Adipocyte (in vitro differentiated cells): Measurements from ENCODE around the gene MAP3K20.
A peak's percentile ranks its signal among the peaks of the same experiment; 100 is the strongest.

Source experiments
- DNase-seq: peaks from one replicate; pipeline ENCODE4 v3.0.0-alpha.2; 2015; ENCODE audit warnings: low read depth
- H3K27me3 ChIP-seq: replicated peaks from 2 replicates; pipeline ENCODE4 v1.7.0; 2013; ENCODE audit warnings: mild to moderate bottlenecking, low read length, moderate library complexity; ENCODE audit not compliant: control insufficient read depth, insufficient read depth
- H3K36me3 ChIP-seq: 2 replicates; pipeline ENCODE4 v1.7.0; 2013; ENCODE audit warnings: low read length, mild to moderate bottlenecking, moderate library complexity; ENCODE audit not compliant: control insufficient read depth, insufficient read depth, severe bottlenecking
- H3K4me1 ChIP-seq: 2 replicates; pipeline ENCODE4 v1.7.0; 2013; ENCODE audit warnings: mild to moderate bottlenecking, low read length, moderate library complexity; ENCODE audit not compliant: control insufficient read depth, insufficient read depth
- H3K4me3 ChIP-seq: 2 replicates; pipeline ENCODE4 v1.7.0; 2013; ENCODE audit warnings: mild to moderate bottlenecking, low read length, moderate library complexity
- H3K9ac ChIP-seq: 2 replicates; pipeline ENCODE4 v1.7.0; 2013; ENCODE audit warnings: mild to moderate bottlenecking, low read length, moderate library complexity
- H3K9me3 ChIP-seq: 2 replicates; pipeline ENCODE4 v1.7.0; 2013; ENCODE audit warnings: mild to moderate bottlenecking, low read length, moderate library complexity; ENCODE audit not compliant: control insufficient read depth

Gene MAP3K20

DNA sequence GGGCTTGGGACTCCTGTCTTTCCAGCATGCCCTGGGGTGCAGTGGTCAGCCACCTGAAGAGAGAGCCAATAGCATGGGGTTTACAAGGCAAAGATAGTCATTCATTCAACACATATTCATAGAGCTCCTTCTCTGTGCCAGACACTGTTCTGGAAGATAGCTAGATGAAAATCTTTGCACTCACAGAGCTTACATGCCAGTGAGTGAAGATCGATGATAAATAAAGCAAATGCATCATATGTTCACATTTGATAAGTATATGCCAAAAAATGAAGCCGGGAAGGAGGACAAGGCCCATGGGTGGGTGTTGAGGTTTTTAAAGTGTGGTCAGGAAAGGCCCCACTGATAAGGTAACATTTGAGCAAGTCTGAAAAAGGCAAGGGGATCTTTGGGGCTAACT, 148.2 kb downstream of the MAP3K20 start:
- DNase-seq = no peak
- no peak overlapping the region for H3K9ac ChIP-seq
- peaks cover 9% of the 10 kb centered on the region for H3K36me3 ChIP-seq
- H3K4me1 ChIP-seq = peaks cover 2% of the 10 kb centered on the region
- H3K27me3 ChIP-seq = no peaks in the 10 kb centered on the region
- H3K9me3 ChIP-seq = no peaks in the 10 kb centered on the region
- H3K4me3 ChIP-seq = no peak overlapping the region

DNA sequence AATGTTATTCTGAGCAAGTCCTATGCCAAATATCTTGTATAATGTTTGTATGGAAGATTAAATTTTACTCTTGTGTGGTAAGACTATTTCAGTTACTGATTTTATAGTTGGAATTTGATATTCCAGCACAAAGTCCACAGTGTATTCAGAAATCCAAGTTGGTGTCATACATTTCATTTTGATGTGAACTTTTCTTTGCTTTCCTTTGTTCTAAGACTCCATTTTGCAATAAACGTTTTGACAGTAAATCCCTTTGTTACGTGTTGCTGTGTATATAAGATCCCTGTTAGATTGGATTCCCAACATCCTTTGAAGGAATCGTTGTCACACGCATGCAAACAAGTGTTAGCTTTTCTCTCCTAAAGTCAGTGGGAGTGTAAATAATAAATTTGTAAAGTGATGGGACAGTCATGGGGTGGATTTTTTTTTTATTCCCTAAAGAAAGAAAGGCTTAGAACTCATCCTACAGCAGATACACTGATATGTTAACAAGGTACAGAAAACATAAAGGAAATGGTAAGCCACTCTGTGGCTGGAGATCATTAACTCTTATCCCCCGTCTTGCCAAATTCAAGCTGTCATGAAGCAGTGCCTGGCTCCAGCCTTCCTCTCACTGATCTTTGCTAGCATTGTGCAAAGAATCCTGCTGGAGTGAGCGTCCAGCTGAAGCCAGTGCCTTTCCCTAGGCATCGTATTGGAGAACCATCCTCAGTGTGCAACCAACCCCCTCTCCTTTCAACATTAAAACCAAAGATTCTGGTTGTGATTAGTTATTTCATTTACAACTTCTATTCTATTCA, 151.5 kb downstream of the MAP3K20 start:
- Histone ChIP-seq H3K9me3 (no peaks in the 10 kb centered on the region), H3K36me3 (peaks cover 5% of the 10 kb centered on the region), H3K9ac (no peak overlapping the region), H3K4me3 (no peak overlapping the region), H3K4me1 (peaks cover 16% of the 10 kb centered on the region), H3K27me3 (no peaks in the 10 kb centered on the region)
- DNase-seq = no peak

DNA sequence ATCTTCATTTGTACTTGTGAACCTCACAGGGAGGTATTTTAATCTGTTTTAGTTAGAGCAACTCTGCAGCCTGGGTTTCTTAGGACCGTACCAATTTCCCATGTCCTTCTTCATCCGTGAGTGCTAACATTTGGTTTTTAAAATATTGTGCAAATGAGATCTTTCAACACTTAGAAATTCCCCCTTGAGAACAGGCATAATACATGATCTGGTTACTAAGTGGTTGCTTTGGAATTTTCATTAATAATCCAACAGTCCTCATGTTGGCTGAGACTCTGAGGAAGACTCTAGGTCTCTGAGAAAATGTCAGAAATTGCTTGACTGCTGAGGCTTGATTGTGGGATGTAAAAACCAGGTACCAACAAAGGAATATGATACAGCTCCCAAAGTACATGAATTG, 153.4 kb downstream of the MAP3K20 start:
- no peaks in the 10 kb centered on the region for H3K27me3 ChIP-seq
- peaks cover 12% of the 10 kb centered on the region for H3K36me3 ChIP-seq
- H3K9me3 ChIP-seq = no peaks in the 10 kb centered on the region
- no peak for DNase-seq
- peaks cover 16% of the 10 kb centered on the region for H3K4me1 ChIP-seq
- no peak overlapping the region for H3K4me3 ChIP-seq
- no peak overlapping the region for H3K9ac ChIP-seq

DNA sequence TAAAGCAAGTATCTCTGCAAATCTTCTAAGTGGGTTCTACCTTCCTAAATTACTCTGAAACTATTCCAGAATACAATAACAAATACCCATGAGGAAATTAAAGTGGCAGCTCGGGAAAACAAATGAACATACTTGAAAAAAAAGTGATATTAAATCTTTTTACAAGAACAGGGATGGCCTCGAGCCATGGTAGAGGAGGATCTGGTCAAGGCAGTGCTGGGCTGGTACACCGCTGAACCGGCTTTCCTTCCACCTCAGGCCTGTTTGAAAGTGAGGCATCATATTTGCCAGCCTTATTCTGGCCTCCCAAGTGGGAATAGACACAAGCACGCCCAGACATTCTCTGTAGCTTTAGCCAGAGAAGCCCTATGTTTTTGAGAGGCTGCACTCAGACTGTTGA, 154.5 kb downstream of the MAP3K20 start:
- H3K27me3 ChIP-seq = no peaks in the 10 kb centered on the region
- peaks cover 15% of the 10 kb centered on the region for H3K36me3 ChIP-seq
- no peak overlapping the region for H3K4me3 ChIP-seq
- no peaks in the 10 kb centered on the region for H3K9me3 ChIP-seq
- peaks cover 16% of the 10 kb centered on the region for H3K4me1 ChIP-seq
- H3K9ac ChIP-seq = no peak overlapping the region
- no peak for DNase-seq

DNA sequence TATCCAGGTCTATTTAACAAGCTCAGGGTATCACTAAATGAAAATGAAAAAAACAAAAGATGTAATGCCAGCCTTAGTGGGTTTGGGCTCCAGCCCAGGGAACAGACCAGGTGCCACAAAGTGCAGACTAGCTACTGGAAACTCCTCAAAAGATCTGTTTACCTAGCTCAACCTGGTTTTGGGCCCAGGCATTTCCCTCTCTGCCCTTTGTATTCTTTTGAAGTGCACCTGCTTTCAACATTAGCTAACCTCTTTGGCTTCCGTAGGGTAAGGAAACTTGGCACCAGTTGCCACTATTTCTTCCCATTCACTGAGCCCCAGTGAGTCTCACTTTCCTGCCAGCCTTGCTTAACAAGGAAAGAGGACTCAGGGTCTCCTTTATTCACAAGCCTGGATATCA, 155.4 kb downstream of the MAP3K20 start:
- H3K9ac ChIP-seq = no peak overlapping the region
- no peaks in the 10 kb centered on the region for H3K27me3 ChIP-seq
- H3K4me3 ChIP-seq = no peak overlapping the region
- DNase-seq = no peak
- no peaks in the 10 kb centered on the region for H3K9me3 ChIP-seq
- H3K36me3 ChIP-seq = peaks cover 15% of the 10 kb centered on the region
- H3K4me1 ChIP-seq = peaks cover 16% of the 10 kb centered on the region

DNA sequence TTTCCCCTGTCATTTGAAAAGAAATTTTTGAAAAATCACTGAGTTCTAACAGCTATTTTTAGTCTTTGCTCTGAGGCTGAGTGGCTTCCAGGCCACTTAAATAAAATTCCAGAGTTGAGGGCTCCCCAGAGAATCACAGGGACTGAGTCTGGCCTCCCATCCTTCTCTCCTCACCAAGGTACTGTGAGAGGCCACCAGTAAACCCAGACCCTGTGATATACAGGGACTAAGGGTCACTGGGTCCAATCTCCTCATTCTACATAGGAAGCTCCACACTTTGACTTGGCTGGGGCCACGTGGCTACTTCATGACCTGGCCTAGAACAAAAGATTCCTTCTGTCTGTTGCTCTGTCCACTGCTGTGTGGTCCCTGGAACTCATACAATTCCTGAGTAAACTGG, 155.8 kb downstream of the MAP3K20 start:
- Histone ChIP-seq H3K4me1 (peaks cover 16% of the 10 kb centered on the region), H3K9me3 (no peaks in the 10 kb centered on the region), H3K4me3 (no peak overlapping the region)

DNA sequence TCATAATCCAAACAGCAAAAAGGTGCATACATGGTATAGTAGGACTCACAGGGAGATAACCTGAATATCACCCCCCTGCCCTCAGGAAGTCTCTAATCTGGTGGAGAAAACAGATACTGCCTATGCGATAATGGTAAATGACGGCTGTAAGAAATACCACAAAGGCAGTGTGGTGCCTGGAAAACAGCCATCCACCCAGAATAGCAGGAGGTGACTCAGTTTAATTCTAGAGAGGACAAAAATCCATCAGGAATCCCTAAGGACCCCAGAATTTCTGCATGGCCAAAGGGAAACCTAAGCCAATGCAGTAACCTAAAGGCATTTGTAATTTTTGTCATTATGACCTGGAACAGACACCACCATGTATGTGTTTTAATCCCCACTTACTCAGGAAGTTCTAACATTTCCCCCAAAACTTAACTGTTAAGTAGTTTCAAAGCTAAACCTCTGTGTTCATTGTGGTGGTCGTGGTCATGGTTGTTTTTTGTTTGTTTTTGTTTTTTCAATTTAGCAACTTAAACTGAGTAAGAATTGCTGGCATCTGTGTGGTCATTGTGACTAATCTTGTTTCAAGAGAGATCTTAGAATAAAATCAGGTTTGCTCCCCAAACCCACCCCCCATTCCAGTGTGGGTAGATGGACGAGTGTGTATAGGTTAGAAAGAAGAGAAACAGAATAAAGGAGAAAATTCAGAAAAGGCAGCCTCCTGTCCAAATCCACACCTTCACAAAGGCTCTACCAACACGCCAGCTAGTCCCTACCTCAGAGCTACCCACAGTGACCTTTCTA, 157.5 kb downstream of the MAP3K20 start:
- Histone ChIP-seq H3K9ac (no peak overlapping the region), H3K4me1 (peaks cover 16% of the 10 kb centered on the region), H3K9me3 (no peaks in the 10 kb centered on the region), H3K36me3 (peaks cover 21% of the 10 kb centered on the region), H3K4me3 (no peak overlapping the region), H3K27me3 (no peaks in the 10 kb centered on the region)
- peak; percentile 17 for DNase-seq

More for the DNA sequence above, 155.8 kb downstream of the MAP3K20 start:
- Histone ChIP-seq H3K36me3 (peaks cover 15% of the 10 kb centered on the region), H3K9ac (no peak overlapping the region), H3K27me3 (no peaks in the 10 kb centered on the region)
- no peak for DNase-seq

DNA sequence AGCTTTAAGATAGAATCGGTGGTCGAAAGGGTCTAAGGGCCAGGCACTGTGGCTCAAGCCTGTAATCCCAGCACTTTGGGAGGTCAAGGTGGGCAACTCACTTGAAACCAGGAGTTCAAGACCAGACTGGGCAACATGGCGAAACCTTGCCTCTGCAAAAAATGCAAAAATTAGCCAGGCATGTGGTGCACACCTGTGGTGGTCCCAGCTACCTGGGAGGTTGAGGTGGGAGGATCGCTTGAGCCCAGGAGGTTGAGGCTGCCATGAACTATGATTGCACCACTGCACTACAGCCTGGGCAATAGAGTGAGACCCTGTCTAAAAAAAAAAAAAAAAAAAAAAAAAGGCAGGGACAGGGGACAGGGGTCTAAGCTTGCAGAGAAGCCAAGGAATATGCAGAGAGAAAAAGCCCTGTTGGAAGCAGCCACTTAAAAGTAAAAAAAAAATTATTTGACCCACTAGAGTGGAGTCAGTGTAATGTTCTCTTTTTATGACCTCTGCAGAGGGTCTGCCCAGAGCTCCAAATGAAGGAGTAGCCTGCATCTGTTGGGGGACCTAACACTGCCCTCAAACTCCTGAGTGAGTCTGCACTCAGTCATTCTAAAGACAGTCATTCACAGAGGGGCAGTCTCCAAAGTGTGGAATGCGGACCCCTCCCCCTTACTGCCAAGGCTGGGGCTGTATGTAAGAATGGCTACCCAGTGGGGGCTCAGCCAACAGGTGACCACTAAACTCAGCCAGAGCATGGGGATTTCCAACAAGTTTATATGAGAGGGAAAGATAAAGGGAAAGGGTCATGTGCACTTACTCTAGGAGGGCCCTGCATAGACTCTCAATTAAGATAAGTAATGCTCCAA, 160.5 kb downstream of the MAP3K20 start:
- Histone ChIP-seq H3K4me3 (no peak overlapping the region), H3K27me3 (no peaks in the 10 kb centered on the region), H3K36me3 (peaks cover 44% of the 10 kb centered on the region), H3K9ac (no peak overlapping the region), H3K4me1 (peaks cover 5% of the 10 kb centered on the region), H3K9me3 (no peaks in the 10 kb centered on the region)
- DNase-seq = no peak

DNA sequence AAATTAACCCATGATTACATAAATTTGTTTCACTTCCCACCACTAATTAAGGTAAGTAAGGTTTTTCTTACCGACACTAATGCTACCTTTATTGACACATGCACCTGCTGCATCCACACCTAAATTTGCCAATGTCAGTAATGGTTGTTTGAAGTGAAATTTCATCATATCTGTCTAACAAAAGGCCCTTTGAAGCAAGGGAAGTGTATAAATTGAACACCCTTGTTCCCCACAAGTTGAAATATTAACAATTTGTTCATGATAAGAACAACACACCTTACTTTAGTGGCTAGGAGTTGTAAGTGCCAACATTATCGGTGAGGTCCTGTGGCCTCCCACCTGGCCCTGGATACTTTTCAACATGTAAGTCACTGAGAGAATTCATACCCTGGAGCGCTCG, 162.7 kb downstream of the MAP3K20 start:
- H3K4me1 ChIP-seq = no peaks in the 10 kb centered on the region
- H3K4me3 ChIP-seq = no peak overlapping the region
- no peak for DNase-seq
- no peaks in the 10 kb centered on the region for H3K27me3 ChIP-seq
- H3K9me3 ChIP-seq = no peaks in the 10 kb centered on the region
- H3K36me3 ChIP-seq = peaks cover 49% of the 10 kb centered on the region
- no peak overlapping the region for H3K9ac ChIP-seq

DNA sequence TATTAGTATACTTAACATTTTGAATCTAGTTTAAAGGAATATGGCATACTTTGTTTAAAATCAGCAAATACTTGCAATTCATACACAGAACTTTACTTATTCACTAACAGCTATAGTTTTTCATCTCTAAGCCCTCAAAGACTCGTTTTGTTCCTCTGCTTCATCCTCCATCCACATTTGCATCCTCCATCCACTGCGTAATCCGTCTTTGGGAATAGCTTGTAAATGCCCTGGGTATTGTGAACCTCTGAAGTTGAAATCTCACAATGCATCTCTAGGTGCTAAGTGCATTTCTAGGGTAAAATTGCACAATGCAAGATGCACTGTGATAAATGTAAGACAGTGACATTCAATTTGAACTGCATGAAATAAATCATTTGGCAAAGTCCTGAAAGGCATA, 163.2 kb downstream of the MAP3K20 start:
- H3K27me3 ChIP-seq = no peaks in the 10 kb centered on the region

DNA sequence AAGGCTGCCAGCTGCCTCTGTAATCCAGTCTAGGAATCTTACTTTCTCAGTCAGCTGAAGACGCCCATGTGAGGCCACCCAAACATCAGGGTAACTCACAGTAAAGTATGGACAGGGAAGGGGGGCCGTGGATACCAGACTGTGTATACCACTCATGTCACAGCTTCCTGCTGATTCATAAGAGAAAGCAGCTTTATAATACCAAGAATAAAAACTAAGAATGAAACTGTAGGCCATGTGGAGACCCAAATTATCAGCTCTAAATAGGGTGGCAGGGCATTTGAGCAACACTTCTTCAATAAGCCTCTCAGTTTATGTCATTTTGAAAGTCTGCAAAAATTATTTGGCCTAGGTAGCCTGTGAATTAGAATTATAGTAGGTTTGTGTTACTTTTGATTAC, 164.0 kb downstream of the MAP3K20 start:
- Histone ChIP-seq H3K9me3 (no peaks in the 10 kb centered on the region), H3K4me3 (no peak overlapping the region)

More for the DNA sequence above, 163.2 kb downstream of the MAP3K20 start:
- Histone ChIP-seq H3K36me3 (peaks cover 45% of the 10 kb centered on the region), H3K9ac (no peak overlapping the region), H3K4me3 (no peak overlapping the region), H3K9me3 (no peaks in the 10 kb centered on the region), H3K4me1 (no peaks in the 10 kb centered on the region)
- no peak for DNase-seq

More for the DNA sequence above, 164.0 kb downstream of the MAP3K20 start:
- H3K36me3 ChIP-seq = peaks cover 46% of the 10 kb centered on the region
- H3K9ac ChIP-seq = no peak overlapping the region
- DNase-seq = no peak
- no peaks in the 10 kb centered on the region for H3K4me1 ChIP-seq
- H3K27me3 ChIP-seq = no peaks in the 10 kb centered on the region
